HG03025 (cell line): ENCODE results near the gene CHSY1.
A peak's percentile ranks its signal among the peaks of the same experiment; 100 is the strongest.

ENCODE experiments used
- ATAC-seq: cut with Tn5 transposase; IDR thresholded peaks from one replicate; pipeline ENCODE4 v1.9.1; 2021; ENCODE audit warnings: mild to moderate bottlenecking, moderate library complexity; ENCODE audit not compliant: unreplicated experiment, low FRiP score

CHSY1 gene

GRCh38 chr15:101139986-101140696, 111.7 kb downstream of the CHSY1 start:
- no peak for ATAC-seq

- ATAC-seq = peak; percentile 68
Measured at GRCh38 chr15:101138913-101139880, 112.7 kb downstream of the CHSY1 start.

- ATAC-seq = no peak
Measured at GRCh38 chr15:101138086-101138660, 113.7 kb downstream of the CHSY1 start.

GRCh38 chr15:101137312-101137940, 114.4 kb downstream of the CHSY1 start:
- no peak for ATAC-seq

GRCh38 chr15:101136381-101137268, 115.2 kb downstream of the CHSY1 start:
- no peak for ATAC-seq

GRCh38 chr15:101135532-101136166, 116.2 kb downstream of the CHSY1 start:
- ATAC-seq = no peak

GRCh38 chr15:101134780-101135179, 117.1 kb downstream of the CHSY1 start:
- no peak for ATAC-seq

GRCh38 chr15:101133751-101134261, 118.0 kb downstream of the CHSY1 start:
- ATAC-seq = no peak

GRCh38 chr15:101133181-101133460, 118.7 kb downstream of the CHSY1 start:
- ATAC-seq = no peak

- no peak for ATAC-seq
Measured at GRCh38 chr15:101132390-101133180, 119.3 kb downstream of the CHSY1 start.

GRCh38 chr15:101131489-101132389, 120.1 kb downstream of the CHSY1 start:
- no peak for ATAC-seq

GRCh38 chr15:101129851-101130380, 121.9 kb downstream of the CHSY1 start:
- ATAC-seq = no peak

GRCh38 chr15:101128221-101129015, 123.4 kb downstream of the CHSY1 start:
- ATAC-seq = no peak

- ATAC-seq = peak; percentile 62
Measured at GRCh38 chr15:101127506-101128076, 124.3 kb downstream of the CHSY1 start.

GRCh38 chr15:101126618-101127505, 125.0 kb downstream of the CHSY1 start:
- peak; percentile 34 for ATAC-seq
